ENCODE results near the gene SYS1. TPM values are rescaled to one million over a fixed set of nuclear protein-coding genes. Genes with fewer than 3 reads are reported as not detected.

SYS1 gene
- total RNA-seq, 6 experiments from 2014 or later: 16.6 to 26.2 (median 20.8) TPM

DNA sequence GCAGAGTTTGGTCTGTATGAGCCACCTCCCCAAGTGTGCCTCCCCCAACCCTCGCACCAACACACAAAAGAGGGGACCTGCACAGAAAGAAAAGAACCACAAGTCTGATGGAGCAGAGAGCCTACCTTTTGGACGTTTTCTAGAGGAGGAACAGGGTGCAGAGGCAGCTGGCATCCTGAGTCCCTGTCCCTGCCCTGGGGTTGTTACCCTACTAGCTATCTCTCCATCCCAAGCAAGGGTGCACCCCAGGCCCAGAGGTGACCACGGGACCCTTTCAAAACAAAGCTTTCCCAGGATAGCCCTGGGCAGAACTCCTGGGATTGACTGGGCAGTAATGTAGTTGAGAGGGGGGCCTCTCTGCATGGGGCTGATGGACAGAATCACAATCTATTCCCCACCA, 45.1 kb upstream of the SYS1 start:
- H3K27me3 ChIP-seq: no peaks in the 10 kb centered on the region
- H3K9me3 ChIP-seq: no peaks in the 10 kb centered on the region
- no peaks in the 10 kb centered on the region for H3K4me1 ChIP-seq
- H3K36me3 ChIP-seq: no peaks in the 10 kb centered on the region
- H3K4me3 ChIP-seq: no peak overlapping the region
- DNase-seq: no peak
- TF ChIP-seq CTCF (IDR thresholded peaks at IDR 0.05) (no peak), POLR2A (IDR thresholded peaks at IDR 0.05) (no peak)
- no peak for ATAC-seq
- intact Hi-C loops (cut with DNase I): loop anchor here (5.0 to 10.0 kb wide), 3 partner anchors 119 to 457 kb away; no protein-coding TSS in a partner anchor
- H3K27ac ChIP-seq: no peak overlapping the region
- no CpG with 5 or more reads among the region's 3 CpGs for WGBS (ENCODE audit: insufficient coverage, low coverage, low lambda C conversion rate, missing lambda C conversion rate)

- ATAC-seq: no peak
- H3K9me3 ChIP-seq: no peaks in the 10 kb centered on the region
- H3K4me1 ChIP-seq: no peaks in the 10 kb centered on the region
- H3K36me3 ChIP-seq: no peaks in the 10 kb centered on the region
- no peak for DNase-seq
- H3K27me3 ChIP-seq: no peaks in the 10 kb centered on the region
- no peak for TF ChIP-seq CTCF (IDR thresholded peaks at IDR 0.05)
- no peak for TF ChIP-seq POLR2A (IDR thresholded peaks at IDR 0.05)
- WGBS (ENCODE audit: insufficient coverage, low coverage, low lambda C conversion rate, missing lambda C conversion rate): 65% methylated on average over 2 of the region's 7 CpGs
- no peak overlapping the region for H3K4me3 ChIP-seq
- intact Hi-C loops (cut with DNase I): loop anchor here (5.0 to 10.0 kb wide), 3 partner anchors 119 to 456 kb away; no protein-coding TSS in a partner anchor
- no peak overlapping the region for H3K27ac ChIP-seq
Measured at GRCh38 chr20:45318386-45318939, 44.5 kb upstream of the SYS1 start.

- intact Hi-C loops (cut with DNase I): loop anchor here (5.0 to 10.0 kb wide), 3 partner anchors 118 to 456 kb away; no protein-coding TSS in a partner anchor
- no peak overlapping the region for H3K27ac ChIP-seq
- no peaks in the 10 kb centered on the region for H3K36me3 ChIP-seq
- no peak for TF ChIP-seq POLR2A (IDR thresholded peaks at IDR 0.05)
- TF ChIP-seq CTCF (IDR thresholded peaks at IDR 0.05): no peak
- no peak for ATAC-seq
- no peak overlapping the region for H3K4me3 ChIP-seq
- 60% methylated on average over 2 of the region's 2 CpGs for WGBS (ENCODE audit: insufficient coverage, low coverage, low lambda C conversion rate, missing lambda C conversion rate)
- no peaks in the 10 kb centered on the region for H3K4me1 ChIP-seq
- H3K9me3 ChIP-seq: no peaks in the 10 kb centered on the region
- H3K27me3 ChIP-seq: no peaks in the 10 kb centered on the region
- no peak for DNase-seq
Measured at GRCh38 chr20:45318948-45319347, 44.0 kb upstream of the SYS1 start.

- Histone ChIP-seq H3K36me3 (peaks cover 0 to 11% (median 4%) of the 10 kb centered on the region in 4 donors), H3K4me1 (no peaks in the 10 kb centered on the region), H3K27ac (no peak overlapping the region), H3K9me3 (no peaks in the 10 kb centered on the region), H3K27me3 (no peaks in the 10 kb centered on the region), H3K4me3 (no peak overlapping the region)
- DNase-seq (no peak), ATAC-seq (no peak)
- TF ChIP-seq POLR2A (IDR thresholded peaks at IDR 0.05): no peak
- no peak for TF ChIP-seq CTCF (IDR thresholded peaks at IDR 0.05)
- WGBS (ENCODE audit: insufficient coverage, low coverage, low lambda C conversion rate, missing lambda C conversion rate): 73% methylated on average over 4 of the region's 5 CpGs
- intact Hi-C loops (cut with DNase I): no loop called here
Measured at GRCh38 chr20:45320948-45321595, 41.9 kb upstream of the SYS1 start.

All from right lobe of liver (tissue), 6 donors.